ENCODE measurements around the gene ESPL1.
A peak's percentile ranks its signal among the peaks of the same experiment; 100 is the strongest.
"Not testable (repeated sequence)": the region's sequence is repeated elsewhere in the genome, so short reads cannot be mapped to it uniquely, and the experiment has no call there.

ESPL1 gene

DNA sequence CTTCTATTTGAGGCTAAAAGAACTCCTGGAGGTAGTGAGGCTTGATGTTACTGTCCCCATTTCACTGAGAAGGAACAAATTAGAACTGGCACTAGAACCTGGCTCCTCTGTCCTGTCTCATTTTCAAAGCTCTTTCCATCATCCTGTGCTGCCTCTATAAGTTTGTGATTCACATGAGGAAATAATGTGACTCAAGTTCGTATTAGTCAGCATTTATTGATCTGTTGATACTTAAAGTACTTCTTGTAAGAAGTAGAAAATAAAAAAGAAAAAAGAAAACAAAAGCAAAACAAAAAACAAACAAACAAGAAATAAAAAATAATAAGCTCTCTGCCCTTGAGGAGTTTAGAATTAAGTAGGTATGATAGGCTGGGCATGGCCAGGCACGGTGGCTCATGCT lies 2.3 kb upstream of the ESPL1 start:
- DNase-seq: no peak

DNA sequence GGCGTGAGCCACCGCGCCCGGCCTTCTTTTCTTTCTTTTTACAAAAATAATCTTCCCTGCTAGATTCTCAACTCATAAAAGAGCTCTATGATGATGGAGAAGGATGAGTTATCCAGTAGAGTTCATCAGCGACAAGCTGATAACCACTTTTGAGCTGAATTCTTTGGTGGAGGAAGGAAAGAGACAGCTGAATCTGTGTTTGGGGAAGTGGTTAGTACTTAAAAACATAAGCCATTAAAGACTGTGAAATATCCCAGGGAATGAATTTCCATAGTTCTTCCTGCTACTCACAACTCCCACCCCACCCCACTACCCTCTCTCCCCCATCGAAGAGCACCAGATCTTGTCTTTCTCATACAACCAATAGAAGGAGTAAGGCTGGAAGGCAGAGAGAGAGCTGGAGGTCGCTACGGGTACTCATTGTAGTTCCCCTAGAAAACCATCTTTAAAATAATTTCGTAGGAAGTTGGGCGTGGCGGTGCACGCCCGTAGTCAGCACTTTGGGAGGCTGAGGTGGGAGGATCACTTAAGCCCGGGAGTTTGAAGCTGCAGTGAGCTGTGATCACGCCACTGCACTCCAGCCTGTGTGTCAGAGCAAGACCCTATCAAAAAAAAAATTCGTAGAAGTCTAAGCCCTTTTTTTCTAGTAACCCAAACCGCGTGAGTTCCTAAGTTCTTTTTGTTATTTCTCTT lies 647 bp upstream of the ESPL1 start:
- no peak for DNase-seq

DNA sequence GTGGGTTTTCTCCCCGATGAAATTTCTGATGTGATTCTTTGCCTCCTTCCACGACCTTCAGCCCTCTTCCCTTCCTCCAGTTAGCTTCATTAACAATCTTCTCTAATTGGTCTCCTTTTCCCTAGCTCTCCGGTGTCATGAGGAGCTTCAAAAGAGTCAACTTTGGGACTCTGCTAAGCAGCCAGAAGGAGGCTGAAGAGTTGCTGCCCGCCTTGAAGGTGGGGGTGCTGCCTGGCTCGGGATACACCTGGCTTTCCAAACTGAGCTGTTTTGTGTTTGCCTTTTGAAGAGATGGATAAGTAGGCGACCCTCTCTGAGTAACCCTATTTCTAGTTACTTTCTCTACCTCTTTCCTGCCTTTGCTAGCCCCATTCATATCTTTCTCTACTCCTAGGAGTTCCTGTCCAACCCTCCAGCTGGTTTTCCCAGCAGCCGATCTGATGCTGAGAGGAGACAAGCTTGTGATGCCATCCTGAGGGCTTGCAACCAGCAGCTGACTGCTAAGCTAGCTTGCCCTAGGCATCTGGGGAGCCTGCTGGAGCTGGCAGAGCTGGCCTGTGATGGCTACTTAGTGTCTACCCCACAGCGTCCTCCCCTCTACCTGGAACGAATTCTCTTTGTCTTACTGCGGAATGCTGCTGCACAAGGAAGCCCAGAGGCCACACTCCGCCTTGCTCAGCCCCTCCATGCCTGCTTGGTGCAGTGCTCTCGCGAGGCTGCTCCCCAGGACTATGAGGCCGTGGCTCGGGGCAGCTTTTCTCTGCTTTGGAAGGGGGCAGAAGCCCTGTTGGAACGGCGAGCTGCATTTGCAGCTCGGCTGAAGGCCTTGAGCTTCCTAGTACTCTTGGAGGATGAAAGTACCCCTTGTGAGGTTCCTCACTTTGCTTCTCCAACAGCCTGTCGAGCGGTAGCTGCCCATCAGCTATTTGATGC lies 797 bp downstream of the ESPL1 start:
- no peak for DNase-seq

- no peak for DNase-seq
Measured at GRCh38 chr12:53274445-53274844, 6.3 kb downstream of the ESPL1 start.

DNA sequence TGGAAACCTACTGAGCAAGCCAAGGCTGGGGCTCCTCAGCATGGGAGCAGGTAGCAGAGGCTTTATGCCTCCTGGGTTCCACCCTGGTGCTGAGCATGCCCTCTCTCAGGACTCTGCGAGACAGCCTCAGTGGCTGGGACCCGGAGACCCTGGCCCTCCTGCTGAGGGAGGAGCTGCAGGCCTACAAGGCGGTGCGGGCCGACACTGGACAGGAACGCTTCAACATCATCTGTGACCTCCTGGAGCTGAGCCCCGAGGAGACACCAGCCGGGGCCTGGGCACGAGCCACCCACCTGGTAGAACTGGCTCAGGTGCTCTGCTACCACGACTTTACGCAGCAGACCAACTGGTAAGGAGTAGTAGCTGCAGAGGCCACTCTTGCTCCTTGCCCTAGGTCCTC lies 8.4 kb downstream of the ESPL1 start:
- DNase-seq: no peak

GRCh38 chr12:53277981-53278380 lies 9.9 kb downstream of the ESPL1 start:
- no peak for DNase-seq

DNA sequence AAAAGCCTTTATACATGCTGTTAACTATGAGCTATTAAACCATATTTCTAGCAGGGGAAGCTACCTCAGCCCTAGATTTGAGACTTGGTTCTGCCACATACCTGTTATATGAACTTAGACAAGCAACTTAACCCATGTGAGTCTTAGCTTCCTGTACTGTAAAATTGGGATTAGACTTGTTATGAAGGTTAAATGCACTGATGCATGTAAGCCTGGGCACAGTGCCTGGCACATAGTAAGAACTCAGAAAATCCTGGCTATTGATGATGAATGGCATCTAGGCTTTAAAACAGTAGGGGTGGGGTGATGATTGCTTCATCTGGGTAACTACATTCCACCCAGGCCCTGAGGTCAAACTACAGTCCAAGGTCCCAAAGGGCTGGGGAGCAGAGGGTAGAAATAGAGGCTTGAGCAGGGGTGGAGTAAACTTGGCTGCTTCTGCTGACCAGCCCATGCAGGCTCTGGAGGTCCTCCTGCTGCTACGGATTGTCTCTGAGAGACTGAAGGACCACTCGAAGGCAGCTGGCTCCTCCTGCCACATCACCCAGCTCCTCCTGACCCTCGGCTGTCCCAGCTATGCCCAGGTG lies 11.3 kb downstream of the ESPL1 start:
- DNase-seq: no peak

DNA sequence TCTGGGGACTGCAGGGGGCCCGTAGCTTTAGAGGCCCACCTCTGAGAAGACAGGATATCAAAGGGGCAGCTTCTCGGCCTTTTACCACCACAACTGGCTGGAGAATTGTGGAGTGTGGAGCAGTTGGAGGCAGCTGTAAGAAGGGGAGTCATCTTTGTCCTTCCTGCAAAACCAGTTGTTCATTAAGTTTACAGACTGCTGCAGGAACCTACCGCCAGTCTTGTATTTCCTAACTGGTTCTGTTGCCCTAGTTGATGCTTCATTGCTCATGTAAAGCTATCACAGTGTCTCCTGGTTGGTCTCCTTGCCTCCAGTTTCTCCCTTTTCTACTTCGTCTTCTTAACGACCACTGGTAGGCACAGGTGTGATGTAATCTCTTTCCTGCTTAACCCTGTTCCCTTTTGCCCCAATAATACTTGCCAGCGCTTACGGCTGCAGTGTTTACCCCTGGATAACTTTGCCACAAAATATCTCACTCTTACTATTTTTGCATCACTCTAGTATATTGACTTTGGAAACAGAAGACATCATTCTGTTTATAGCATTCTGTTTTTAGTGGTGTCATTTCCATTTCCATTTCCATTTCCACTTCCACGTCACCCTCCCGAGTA lies 11.9 kb downstream of the ESPL1 start:
- DNase-seq: no peak

DNA sequence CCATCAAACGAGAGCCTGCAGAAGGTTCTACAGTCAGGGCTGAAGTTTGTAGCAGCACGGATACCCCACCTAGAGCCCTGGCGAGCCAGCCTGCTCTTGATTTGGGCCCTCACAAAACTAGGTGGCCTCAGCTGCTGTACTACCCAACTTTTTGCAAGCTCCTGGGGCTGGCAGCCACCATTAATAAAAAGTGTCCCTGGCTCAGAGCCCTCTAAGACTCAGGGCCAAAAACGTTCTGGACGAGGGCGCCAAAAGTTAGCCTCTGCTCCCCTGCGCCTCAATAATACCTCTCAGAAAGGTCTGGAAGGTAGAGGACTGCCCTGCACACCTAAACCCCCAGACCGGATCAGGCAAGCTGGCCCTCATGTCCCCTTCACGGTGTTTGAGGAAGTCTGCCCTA lies 18.3 kb downstream of the ESPL1 start:
- DNase-seq: no peak

DNA sequence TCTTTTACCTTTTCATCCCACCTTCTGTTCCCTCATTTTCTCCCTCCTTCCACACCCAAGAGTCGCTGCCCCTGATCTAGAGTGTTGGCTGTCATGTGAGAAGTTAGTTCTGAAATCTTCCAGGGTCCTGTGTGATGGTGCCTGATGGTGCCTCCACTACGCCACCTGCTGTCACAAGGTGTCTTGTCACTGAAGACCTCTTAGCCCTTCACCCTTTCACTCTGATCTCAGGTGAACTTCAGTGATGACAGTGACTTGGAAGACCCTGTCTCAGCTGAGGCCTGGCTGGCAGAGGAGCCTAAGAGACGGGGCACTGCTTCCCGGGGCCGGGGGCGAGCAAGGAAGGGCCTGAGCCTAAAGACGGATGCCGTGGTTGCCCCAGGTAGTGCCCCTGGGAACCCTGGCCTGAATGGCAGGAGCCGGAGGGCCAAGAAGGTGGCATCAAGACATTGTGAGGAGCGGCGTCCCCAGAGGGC lies 19.7 kb downstream of the ESPL1 start:
- DNase-seq: no peak

DNA sequence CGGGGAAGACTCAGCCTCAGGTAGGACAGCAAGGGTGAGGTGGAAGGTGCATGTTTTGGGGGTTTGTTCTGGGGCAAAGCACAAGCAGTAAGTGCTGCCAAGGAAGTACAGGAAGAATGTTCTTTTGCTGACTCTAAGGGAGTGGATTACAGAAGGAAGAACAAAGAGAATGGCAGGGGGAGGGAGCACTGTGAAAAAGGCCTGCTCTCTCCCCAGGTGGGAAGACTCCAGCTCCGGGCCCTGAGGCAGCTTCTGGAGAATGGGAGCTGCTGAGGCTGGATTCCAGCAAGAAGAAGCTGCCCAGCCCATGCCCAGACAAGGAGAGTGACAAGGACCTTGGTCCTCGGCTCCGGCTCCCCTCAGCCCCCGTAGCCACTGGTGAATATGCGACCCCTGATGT lies 20.2 kb downstream of the ESPL1 start:
- no peak for DNase-seq

- no peak for DNase-seq
Measured at GRCh38 chr12:53289891-53290290, 21.8 kb downstream of the ESPL1 start.

DNA sequence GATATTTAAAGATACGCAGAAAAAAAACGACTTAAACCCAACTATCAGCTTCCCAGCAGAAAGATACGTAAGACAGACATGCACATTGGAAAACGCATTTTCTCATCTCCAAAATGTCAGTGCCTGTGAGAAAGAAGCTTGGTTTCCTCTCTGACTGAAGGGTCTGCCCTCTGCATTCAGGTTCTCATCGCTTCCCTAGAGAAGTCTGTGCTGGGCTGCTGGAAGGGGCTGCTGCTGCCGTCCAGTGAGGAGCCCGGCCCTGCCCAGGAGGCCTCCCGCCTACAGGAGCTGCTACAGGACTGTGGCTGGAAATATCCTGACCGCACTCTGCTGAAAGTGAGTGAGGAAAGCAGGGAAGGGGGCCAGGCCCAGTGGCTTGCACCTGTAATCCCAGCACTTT lies 22.6 kb downstream of the ESPL1 start:
- no peak for DNase-seq

DNA sequence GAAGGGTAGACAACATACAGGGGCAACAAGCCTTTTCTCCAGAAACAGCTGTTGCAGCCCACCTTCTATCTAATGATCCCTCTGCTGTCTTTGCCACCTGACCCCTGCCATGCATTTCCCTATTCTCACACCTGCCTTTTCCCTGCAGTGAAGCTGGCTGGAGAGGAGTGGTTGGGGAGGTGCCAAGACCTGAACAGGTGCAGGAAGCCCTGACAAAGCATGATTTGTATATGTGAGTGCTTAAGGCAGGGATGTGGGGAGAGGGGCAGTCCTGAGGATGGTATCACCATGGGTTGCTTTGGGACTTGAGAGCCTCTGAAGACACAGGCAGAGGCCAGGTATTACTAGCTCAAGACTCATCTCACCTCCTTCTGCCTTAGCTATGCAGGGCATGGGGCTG lies 24.3 kb downstream of the ESPL1 start:
- peak; percentile 80 for DNase-seq

- DNase-seq: peak; percentile 63
Measured at GRCh38 chr12:53295070-53295890, 27.2 kb downstream of the ESPL1 start, which contains the start of gene PFDN5. Gene PFDN5, plus strand, starts transcription at chr12:53295542. Its CDS starts 26 bp downstream, at chr12:53295568.

GRCh38 chr12:53295891-53296219 lies 27.8 kb downstream of the ESPL1 start:
- DNase-seq: no peak

- DNase-seq: not testable (repeated sequence)
Measured at GRCh38 chr12:53297106-53297505, 29.0 kb downstream of the ESPL1 start.

- DNase-seq: no peak
Measured at GRCh38 chr12:53298164-53298563, 30.1 kb downstream of the ESPL1 start.

- no peak for DNase-seq
Measured at GRCh38 chr12:53299101-53299453, 31.0 kb downstream of the ESPL1 start.

DNA sequence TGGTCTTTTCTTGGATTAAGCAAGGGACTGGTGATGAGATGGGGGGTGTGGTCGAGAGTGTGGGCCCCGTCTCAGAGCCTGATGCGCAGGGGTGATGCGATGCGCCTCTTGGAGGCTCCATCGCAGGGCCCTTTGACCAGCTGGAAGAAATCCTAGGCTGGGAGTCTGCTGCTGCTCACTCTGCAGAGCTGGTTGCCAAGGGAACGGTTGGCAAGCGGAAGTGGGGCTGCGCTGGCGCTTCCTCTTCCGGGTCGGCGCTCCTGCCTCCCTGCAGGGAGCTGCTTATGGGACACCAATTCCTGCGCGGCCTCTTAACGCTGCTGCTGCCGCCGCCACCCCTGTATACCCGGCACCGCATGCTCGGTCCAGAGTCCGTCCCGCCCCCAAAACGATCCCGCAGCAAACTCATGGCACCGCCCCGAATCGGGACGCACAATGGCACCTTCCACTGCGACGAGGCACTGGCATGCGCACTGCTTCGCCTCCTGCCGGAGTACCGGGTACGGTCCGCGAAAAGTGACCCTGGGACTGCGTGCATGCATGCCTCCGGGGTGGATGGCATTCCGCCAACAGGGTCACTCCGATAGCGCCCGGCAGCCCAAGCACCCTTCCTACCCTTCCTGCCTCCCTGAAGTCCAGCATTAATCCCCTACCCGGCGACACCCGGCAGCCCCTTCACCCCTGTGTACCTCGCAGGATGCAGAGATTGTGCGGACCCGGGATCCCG lies 31.5 kb downstream of the ESPL1 start, which contains the start of gene MYG1:
MYG1 (plus strand) TSS at position 242 of the 727 bp plus-strand sequence; CDS start at position 285, 43 bp downstream.
- peak; percentile 57 for DNase-seq

DNA sequence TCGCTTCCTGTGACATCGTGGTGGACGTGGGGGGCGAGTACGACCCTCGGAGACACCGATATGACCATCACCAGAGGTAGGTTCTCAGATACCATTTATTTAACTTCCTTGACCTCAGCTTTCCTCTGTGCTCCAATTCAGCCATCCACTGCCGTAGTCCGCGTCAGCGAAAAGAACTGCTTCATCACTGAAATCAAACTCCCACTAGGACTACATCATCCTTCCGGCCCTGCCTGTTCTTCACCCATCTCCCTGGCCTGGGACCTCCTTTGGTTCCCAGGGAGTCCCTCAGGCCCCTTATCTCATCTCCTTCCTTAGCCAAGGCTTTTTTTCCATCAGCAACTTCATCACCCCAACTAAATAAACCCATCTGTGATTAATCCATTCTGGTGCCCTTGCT lies 32.1 kb downstream of the ESPL1 start:
- no peak for DNase-seq

DNA sequence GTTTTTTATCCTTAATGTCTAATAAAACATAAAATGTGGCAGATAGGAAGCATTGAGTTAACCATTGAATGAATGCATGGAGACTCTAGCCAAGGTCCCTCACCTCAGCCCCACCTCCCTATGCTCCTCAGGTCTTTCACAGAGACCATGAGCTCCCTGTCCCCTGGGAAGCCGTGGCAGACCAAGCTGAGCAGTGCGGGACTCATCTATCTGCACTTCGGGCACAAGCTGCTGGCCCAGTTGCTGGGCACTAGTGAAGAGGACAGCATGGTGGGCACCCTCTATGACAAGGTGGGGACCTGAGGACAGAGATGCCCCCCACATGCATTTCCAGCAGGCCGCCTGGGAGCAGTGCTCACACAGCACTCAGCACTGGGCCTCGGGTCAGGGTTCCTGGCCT lies 34.8 kb downstream of the ESPL1 start:
- no peak for DNase-seq

Data from DMS79 treated with DMSO at 0.1 percent for 48 hours (cell line).